Stimulated activated CD8-positive, alpha-beta memory T cell treated with anti-CD3 and anti-CD28 coated beads, Interleukin-12 subunit alpha, Interleukin-12 subunit beta, amount 100 ng/mL, for 24 hours (primary cell): ENCODE results near the gene ACKR3.

Source experiments
- DNase-seq: peaks from one replicate; pipeline ENCODE4 v3.0.0-alpha.2; 2020; ENCODE audit errors: extremely low read depth

ACKR3 gene

DNA sequence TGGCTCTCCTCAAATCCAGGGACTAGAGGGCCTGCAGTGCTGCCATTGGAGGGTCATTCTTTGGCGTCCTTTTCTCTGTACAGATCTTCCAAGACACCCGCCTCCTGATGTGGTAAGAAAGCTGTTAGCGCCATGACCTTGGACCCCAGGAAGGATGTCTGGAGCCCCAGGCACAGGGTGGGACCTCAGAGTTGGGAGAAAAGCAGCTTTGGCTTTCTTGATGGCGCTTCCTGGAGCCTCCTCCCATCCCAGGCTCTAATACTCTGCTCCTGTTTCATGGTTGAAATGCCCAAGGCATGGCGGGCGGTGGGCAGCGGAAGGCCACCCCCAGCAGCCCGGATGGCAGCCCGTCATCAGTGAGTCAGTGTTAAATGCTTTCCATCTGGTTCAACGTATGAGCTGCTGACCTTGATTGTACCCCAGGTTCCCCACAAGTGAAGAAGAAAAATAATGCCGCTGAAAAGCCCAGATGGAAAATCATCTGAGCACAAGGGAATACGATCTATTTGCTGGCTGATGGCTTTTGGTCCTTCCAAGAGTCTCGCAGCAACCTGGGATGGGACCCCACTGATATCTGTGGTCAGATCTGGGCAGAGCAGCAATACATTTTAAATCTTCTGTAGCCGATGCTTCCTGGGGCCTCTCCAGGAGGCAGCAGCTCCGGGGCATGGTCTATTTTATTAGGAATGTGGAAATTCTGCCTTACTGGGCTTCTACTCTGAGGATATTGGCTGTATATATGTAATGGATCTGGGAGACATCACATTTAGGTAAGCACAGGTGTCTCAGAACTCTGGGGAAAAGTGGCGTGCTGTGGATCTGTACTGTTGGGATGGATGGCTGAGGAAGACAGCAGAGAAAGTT lies 15.1 kb downstream of the ACKR3 start:
- DNase-seq: no peak

DNA sequence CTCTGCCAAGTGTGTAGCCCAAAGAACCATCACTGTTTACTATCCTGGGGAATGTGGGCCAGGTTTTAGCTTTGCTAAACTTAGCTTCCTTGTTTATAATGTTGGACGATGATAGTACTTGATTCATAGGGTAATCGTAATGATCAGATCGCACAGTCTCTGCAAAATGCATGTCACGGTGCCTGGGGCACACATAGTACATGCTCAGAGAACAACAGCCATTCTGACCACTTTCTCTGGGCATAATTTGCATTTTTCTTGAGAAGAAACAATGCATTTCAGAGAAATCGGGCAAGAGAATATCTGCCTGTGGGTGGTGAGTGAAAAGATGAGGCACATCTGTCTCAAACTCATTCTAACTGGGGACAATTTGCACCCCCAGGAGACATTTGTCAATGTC lies 16.3 kb downstream of the ACKR3 start:
- no peak for DNase-seq

DNA sequence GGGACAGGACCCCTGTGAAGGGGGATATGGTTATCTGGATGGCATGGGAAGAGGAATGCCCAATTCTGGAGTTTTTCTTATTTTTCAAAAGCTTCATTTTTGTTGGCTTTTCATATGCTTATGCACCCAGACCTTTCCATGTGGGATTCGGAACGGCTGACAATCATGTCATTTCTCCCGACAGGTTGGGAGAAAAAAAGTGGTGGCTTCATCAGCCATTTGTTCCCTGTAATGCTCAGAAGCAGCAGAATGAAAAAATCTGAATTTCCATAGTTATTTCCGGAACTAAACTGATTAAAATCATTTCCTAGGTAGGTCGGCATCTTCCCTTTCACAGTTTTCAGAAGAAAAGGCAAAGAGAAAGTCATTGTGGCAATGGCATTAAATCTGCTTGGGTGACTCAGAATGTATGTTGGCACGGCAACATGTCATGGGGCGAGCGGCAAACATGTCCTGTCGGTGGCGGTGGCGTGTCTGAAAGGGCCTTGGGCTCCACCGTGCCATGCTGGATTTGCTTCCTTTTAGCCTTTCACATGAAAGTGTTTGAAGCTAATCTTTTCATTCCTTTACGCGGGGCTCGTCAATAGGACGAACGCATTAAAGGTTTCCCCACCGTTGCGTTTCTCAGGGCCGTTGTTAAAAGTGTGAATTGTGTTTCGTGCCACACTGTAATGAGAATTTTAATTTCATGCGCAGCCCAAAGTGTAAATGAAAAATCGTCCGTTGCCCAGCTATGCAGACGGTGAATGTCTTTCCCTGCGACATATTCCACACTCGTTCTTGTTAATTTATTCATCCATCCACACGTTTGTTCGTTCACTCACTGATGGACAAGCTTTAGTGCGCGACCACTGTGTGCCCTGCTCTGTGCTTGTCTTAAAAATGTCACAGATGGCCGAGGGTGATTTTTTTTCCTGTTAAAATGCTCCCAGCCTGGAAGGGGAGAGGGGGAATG lies 18.5 kb downstream of the ACKR3 start:
- no peak for DNase-seq

DNA sequence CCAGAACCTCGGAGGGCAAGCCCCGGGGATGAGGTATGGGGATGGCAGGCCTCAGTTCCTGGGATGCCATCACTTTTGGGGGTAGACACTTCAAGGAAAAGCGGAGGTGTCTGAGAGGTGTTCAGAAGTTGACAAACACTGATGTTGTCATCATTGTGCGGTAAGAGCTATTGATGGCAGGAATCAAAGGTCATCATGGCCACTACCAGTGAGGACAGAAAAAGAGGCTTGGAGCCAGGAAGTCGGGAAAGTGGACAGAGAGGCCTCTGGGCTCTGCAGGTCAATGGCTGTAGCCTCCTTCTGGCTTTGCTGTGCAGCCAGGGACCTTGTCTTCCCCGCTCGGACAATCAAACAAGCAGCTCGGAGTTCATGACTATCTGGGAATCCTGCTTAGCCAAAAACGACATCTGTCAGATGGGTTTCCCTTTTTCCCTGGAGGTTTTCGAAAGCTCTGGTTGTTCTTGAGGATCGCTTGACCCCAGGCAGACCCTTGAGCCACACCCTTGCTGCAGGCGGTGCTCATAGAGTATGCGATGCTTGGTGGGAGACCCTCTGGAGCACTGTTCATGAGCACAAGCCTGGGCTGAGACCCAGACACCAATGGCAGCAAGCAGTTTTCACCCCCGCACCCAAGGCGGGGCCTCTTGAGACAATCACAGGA lies 19.4 kb downstream of the ACKR3 start:
- no peak for DNase-seq

DNA sequence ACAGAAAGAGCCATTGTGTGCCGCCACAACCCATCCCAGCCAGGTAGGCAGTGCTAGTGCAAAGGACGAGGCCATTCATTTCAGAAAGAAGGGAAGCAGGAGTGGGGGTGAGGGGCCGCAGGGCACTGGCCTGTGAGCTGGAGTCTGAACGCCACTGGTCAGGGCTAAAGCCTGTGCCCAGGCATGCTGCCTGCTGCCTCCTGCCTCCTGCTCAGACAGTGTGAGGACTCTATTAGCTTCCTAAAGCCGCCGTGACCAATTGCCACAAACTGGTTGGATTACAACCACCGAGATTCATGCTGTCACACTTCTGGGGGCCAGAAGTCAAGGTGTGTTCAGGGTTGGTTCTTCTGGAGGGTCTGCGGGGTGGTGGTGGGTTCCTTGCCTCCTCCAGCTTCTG lies 21.2 kb downstream of the ACKR3 start:
- DNase-seq: no peak

DNA sequence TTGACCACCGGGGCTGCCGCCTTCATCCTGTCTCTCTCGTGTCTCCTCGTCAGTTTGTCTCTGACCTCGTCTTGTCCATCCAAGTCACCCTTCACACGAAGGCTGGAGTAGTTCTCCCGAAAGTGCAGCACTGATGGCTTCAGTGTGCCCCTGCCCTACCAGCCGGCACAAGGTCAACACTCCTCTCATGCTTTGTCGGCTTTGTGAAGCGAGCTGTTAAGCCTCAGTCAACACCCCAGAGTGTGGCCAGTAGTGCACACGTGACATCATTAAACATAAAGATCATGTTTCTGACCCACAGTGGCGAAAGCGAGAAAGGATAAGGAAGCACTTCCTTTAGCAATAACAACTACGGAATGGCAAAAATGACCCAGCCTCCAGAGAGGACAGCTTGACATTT lies 23.2 kb downstream of the ACKR3 start:
- no peak for DNase-seq

DNA sequence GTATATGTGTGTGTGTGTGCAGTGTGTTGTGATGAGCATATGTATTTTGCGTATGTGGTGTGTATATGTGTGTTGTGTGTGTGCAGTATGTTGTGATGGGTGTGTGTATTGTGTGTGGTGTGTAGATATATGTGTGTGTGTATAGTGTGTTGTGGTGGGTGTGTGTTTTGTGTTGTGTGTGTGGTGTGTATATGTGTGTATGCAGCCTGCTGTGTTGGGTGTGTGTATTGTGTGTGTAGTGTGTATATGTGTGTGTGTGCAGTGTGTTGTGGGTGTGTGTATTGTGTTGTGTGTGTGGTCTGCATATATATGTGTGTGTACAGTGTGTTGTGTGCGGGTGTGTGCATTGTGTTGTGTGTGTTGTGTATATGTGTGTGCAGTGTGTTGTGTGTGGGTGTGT lies 23.9 kb downstream of the ACKR3 start:
- DNase-seq: no peak

DNA sequence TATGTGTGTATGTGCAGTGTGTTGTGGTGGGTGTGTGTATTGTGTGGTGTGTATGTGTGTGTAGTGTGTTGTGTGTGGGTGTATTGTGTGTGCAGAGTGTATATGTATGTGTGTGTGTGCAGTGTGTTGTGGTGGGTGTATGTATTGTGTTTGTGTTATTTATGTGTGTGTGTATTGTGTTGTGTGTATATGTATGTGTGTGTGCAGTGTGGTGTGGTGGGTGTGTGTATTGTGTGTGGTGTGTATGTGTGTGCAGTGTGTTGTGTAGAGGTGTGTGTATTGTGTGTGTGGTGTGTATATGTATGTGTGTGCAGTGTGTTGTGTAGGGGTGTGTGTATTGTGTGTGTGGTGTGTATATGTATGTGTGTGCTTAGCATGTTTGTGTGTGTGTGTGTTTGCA lies 24.3 kb downstream of the ACKR3 start:
- DNase-seq: no peak

DNA sequence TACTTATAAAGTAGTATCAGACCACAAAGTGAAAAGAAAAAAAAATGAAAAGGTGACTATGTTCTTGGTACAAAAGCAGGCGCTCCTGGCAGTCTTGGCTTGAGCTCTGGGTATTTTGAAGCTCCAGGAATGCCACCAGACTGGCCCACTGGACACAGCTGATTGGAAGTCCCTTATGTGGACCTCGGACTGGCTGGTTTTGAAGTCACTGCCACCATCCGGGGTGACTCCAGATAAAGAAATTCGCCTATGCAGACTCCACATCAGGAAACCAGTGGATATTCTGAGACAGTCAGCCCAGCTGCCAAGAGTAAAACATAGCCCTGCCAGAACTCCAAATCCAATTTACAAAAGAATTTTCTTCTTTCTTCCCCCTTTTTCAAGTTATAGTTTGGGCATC lies 28.0 kb downstream of the ACKR3 start:
- DNase-seq: no peak

DNA sequence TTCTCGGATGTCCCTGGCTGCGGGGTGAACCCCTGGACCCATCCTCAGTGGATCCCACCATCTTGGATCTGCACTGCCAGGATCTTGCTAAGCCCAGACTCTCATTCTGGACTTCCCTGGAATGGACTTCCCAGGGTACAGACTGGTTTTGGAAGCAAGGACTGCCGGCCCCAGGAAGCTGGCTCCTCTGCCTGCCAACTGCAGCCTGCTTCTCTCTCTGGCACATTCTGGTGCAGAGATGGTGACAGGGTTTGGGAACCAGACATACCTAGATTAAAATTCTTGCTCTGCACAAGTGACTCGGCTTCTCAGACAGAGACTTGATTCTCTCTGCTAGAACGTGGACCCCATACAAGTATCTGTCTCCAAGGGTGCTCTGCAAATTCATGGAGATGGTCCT lies 29.4 kb downstream of the ACKR3 start:
- DNase-seq: no peak

DNA sequence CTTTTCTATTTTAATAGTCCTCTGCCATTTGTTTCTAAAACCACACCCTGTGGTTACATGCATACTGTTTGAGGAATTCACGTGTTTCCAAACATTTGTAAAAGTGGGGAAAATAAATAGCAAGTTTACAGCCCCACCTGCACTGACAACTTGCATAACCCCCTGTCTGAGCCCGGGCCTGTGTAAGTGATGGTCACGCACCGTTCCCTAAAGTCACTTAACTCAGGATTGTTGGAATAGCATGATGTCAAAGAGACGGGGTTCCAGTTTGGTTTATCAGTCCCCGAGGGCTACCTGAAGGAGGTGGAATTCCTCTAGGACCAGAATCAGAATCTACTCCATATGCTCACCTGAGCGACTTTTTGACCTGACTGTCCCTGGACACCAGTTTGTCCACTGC lies 30.5 kb downstream of the ACKR3 start:
- DNase-seq: no peak

DNA sequence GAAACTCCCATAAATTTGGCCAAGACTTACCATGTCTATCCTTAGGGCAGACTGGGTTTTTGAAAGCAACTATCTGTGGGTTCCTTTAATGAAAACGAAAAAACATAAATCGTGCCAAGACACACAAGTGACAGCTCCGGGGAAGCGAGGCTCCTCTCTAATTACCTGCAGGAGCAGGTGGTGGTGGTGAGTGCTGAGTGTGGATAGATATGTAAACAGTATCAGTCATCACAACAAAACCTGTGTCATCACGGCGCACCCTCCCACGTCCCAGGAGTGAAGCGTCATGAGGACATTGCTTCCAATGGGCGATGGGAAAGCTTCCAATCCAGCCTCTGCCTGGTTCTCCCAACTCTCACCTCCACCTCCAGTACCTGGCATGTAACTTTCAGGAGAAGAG lies 31.3 kb downstream of the ACKR3 start:
- no peak for DNase-seq

DNA sequence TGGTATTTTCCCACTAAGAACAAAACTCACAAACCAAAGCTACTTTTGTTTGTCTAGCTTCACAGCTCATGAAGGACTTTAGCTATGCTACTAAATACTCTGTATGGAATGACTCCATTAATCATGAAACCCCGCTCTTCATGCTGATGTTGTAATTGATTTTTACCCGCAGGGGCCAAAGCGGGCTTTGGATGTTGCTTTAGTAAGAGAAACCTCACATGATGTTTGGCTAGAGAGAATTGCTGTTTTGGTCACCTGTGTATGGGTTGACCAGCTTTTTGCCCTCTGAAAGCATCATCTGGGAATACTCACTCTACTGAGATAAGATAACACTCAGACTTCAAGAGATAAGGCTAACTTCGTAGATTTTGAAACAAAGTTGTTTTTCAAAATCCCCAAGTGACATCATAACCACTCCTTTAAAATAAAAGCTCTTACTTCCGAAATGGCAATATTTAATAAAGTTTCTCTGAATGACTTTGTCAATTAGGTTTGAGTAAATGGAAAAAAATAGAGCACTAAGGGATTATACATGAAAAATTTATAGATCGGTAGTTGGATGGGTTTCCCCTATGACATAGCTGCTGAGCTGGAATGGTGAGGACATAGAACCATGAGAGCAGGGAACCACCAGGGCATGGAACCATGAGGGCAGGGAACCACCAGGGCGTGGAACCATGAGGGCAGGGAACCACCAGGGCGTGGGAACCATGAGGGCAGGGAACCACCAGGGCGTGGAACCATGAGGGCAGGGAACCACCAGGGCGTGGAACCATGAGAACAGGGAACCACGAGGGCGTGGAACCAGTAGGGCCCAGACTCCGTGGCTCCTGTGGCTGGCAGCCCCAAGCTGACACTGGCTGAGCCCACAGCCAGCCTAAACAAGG lies 31.9 kb downstream of the ACKR3 start:
- DNase-seq: no peak

DNA sequence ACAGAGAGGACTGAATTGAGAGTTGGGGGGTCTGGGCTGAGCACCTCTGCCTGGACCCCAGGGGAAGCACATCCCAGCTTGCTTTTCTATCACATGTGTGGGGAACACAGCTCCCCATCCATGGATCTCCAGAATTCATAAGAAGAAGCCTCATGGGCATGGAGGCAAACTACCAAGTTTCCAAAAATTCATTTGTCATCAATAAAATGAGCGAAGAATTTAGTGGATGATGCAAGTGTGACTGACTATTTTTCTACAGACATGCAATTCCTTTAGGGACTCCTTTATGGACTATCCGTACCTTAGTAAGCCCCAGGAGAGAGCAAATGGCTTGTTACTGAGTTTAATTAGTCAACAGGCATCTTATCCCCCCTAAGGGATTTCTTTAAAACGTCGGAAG lies 33.1 kb downstream of the ACKR3 start:
- no peak for DNase-seq

DNA sequence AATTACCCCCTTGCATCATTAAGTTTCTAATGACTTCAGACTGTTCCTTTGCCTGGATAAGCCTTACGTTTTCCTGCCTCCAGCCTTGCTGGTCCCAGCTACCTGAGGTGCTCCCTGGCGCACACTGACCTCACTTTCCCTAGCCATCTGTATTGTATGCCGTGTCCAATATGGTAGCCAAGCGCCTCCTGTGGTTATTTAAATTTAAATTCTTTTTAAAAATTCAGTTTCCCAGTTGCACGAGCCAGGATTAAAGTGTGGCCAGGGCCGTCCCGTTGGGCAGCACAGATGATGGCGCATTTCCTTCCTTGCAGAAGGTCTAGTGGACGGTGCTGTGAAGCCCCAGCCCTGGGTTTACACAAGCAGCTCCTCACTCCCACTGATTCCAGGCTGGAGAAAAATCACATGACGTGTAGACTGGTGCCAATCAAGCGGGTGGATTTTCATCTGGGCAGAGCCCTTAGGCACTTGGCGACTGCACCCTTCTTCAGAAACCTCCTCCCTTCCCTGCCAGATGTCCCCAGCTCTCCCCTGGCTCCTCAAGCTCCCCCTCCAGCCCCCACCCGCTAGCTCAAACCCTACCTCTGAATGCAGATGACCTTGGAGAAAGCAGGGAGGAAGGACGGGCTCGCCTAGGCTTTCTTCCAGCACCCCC lies 33.9 kb downstream of the ACKR3 start:
- DNase-seq: no peak

DNA sequence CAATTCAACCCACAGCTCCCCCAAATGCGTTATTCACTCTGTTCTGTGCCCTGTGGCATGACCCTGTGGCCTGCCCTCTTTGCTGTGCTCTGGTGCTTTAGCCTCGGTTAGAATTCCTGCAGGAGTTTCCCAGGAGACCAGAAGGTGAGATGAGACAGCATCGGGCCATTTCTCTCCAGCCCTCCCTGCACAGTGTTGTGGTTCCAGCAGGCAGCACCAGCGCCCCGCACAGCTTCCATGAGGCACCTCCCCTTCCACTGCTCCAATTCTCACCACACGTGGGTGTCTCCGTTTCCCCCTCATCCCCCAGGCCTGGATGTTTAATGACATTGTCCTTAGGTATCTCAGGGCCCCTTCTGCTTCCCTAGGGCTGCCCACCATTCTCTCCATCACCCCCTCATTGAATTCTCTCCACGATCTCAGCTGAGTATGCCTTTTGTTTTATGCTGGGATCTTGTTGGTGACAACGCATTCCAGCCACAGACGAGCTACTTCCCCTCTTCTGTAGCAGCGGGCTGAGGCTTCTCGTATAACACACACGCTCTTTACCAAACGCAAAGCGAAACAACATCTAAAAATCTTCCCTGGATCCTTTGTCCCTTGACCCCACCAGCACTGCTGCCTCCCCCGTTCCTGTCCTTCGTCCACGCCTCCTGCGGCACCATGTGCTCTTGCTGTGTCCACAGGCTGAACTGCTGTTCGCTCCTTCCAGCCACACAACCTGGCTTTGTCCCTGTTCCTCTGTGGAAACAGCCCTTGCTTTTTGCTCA lies 35.1 kb downstream of the ACKR3 start:
- no peak for DNase-seq

DNA sequence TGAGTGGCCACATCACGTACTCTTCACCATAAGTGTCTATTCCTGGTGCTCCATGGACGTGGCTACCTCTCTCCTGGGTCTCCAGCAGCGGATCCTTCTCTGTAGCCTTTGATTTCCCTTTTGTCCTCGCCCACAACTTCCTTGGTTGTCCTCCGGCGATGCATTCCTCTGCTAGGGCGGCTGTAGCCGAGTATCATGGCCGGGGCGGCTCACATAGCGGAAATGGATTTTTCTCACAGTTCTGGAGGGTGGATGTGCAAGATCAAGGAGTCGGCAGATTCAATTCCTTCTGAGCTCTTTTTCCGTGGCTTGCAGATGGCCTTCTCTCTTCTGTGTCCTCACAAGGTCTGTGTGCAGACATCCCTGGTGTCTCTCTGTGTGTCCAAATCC lies 35.7 kb downstream of the ACKR3 start:
- no peak for DNase-seq

DNA sequence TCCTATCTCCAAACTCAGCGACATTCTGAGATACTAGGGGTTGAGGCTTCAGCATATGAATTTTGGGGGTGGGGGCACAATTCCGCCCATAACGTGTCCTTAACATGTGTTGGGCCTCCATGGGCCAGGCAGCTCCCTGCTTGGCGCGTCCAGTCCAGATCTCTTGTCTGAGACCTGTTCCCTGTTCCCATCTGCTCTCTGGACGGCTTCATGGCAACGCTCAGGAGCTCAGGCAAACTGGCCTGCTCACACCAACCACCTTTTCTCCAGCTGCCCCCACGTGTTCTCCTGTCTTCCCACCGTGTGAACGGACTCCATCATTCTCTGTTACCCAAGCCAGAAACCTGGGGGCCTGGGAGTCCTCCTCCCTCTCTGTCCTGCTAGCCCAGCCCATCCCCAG lies 36.4 kb downstream of the ACKR3 start:
- no peak for DNase-seq

DNA sequence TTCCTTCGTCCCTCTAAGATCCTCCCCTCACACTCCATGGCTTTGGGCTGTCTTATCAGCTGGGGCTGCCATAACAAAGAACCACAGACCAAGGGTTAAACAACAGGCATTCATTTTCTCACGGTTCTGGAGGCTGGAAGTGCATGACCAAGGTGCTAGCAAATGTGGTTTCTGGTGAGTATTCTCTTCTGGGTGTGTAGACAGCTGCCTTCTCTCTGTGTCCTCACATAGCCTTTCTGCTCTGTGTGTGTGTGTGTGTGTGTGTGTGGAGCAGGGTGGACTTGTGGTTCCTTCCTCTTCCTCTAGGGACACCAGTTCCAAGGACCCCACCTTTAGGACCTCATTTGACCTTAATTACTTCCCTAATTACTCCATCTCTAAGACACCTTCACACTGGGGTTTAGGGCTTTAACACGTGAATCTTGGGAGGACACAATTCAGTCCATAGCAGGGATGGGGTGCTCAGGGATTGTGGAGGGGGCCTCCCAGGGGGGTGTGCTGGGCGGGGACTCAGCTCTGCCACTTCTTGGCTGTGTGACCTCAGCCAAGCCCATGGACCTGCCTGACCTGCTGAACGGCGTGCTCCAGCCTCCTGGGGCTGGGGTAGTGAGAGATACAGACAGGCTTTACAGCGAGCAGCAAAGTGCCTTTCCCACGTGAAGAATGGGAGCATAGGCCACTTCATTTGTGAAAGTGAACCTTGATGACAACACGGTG lies 38.0 kb downstream of the ACKR3 start:
- DNase-seq: no peak

DNA sequence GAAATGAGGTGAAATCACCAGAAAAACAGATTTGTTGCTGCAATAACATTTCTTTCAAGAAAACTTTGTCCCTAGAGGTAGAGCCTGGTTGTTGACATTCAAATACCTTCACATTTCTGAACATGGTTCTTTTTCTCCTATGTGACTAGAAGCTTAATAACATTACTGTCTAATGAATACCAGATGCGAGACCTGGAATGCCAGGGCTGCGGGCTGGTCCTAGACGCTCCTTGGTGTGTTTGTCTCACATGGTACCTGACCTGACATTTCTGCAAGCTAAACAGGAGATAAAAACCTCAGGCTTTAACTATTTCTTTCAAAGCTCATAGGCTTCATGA lies 38.5 kb downstream of the ACKR3 start:
- no peak for DNase-seq
